HepG2 (cell line): ENCODE data around the gene TUBB. TPM values are rescaled to one million over a fixed set of nuclear protein-coding genes. Genes with fewer than 3 reads are reported as not detected.

ENCODE experiments used
- ARID2 ChIP-seq: sonication (generic); formaldehyde crosslinking; IDR thresholded peaks from 2 replicates; pipeline ENCODE4 v1.8.1; 2022; ENCODE audit warnings: mild to moderate bottlenecking, missing genetic modification reagents, borderline replicate concordance
- CEBPB ChIP-seq: IDR thresholded peaks from 2 replicates; pipeline ENCODE4 v1.6.1; 2011; ENCODE audit warnings: low read depth, low read length, improper control_type of control experiment, borderline replicate concordance
- HMG20B ChIP-seq: conservative IDR thresholded peaks from 2 replicates; pipeline ENCODE4 v1.6.1; 2016; ENCODE audit warnings: missing genetic modification reagents, missing compliant biosample characterization
- MTF1 ChIP-seq: sonication (generic); formaldehyde crosslinking; IDR thresholded peaks from 2 replicates; pipeline ENCODE4 v1.5.0; 2020; ENCODE audit warnings: missing genetic modification reagents
- MYNN ChIP-seq: sonication (generic); formaldehyde crosslinking; IDR thresholded peaks from 2 replicates; pipeline ENCODE4 v1.4.0; 2020; ENCODE audit warnings: mild to moderate bottlenecking, low read depth, missing genetic modification reagents
- NFIB ChIP-seq: sonication (generic); formaldehyde crosslinking; IDR thresholded peaks from 2 replicates; pipeline ENCODE4 v1.9.0; 2021; ENCODE audit warnings: missing genetic modification reagents, mild to moderate bottlenecking, borderline replicate concordance
- SRY ChIP-seq: sonication (generic); formaldehyde crosslinking; IDR thresholded peaks from 2 replicates; pipeline ENCODE4 v1.8.0; 2022; ENCODE audit warnings: mild to moderate bottlenecking, missing genetic modification reagents
- TCF7 ChIP-seq: sonication (generic); IDR thresholded peaks from 2 replicates; pipeline ENCODE4 v1.6.1; 2016; ENCODE audit warnings: antibody characterized with exemption, low read depth
- ZFAT ChIP-seq: sonication (generic); formaldehyde crosslinking; conservative IDR thresholded peaks from 2 replicates; pipeline ENCODE4 v1.8.1; 2023; ENCODE audit warnings: missing genetic modification reagents, inconsistent platforms
- ZFP90 ChIP-seq: sonication (generic); formaldehyde crosslinking; IDR thresholded peaks from 2 replicates; pipeline ENCODE4 v1.8.0; 2022; ENCODE audit warnings: missing genetic modification reagents, mild to moderate bottlenecking, inconsistent platforms, borderline replicate concordance
- ZNF138 ChIP-seq: sonication (generic); formaldehyde crosslinking; IDR thresholded peaks from 2 replicates; pipeline ENCODE4 v1.5.0; 2020; ENCODE audit warnings: mild to moderate bottlenecking, low read depth, missing genetic modification reagents
- ZNF256 ChIP-seq: sonication (generic); formaldehyde crosslinking; conservative IDR thresholded peaks from 2 replicates; pipeline ENCODE4 v1.4.0; 2020; ENCODE audit warnings: missing genetic modification reagents
- ZNF331 ChIP-seq: sonication (generic); formaldehyde crosslinking; IDR thresholded peaks from 2 replicates; pipeline ENCODE4 v1.4.0; 2020; ENCODE audit warnings: missing genetic modification reagents
- ZNF496 ChIP-seq: sonication (generic); formaldehyde crosslinking; IDR thresholded peaks from 2 replicates; pipeline ENCODE4 v1.8.1; 2023; ENCODE audit warnings: mild to moderate bottlenecking, moderate library complexity, missing genetic modification reagents; ENCODE audit not compliant: insufficient replicate concordance
- ZNF768 ChIP-seq: sonication (generic); formaldehyde crosslinking; IDR thresholded peaks from 2 replicates; pipeline ENCODE4 v1.4.0; 2020; ENCODE audit warnings: missing genetic modification reagents
- polyA plus RNA-seq, 8 experiments: library from polyadenylated mRNA; depleted of rRNA in 3 of 8; stranded (reverse) in 7 of 8; unstranded in 1 of 8; fragments of >200 nt; fragmentation: Illumina TruSeq in 4 of 8; extraction: Trizol in 4 of 8; gene quantifications; 2 replicates each; pipeline versions ENCODE4 v1.2.1 to v1.2.3, GENCODE V29; 2011 to 2016; ENCODE audit warnings: low read depth in 4 of 8, missing spikeins in 1 of 8, mixed read lengths in 1 of 8; ENCODE audit not compliant: insufficient read depth in 1 of 8
- total RNA-seq, 5 experiments: library from RNA; depleted of rRNA; stranded (reverse); fragments of >200 nt; fragmentation: Illumina TruSeq; extraction: Trizol; gene quantifications; 2 replicates each; pipeline ENCODE4 v1.2.3, GENCODE V29; 2016; ENCODE audit warnings: low read depth in 1 of 5
- TF ChIP-seq, protein P1 (sequence below): sonication (generic); formaldehyde crosslinking; IDR thresholded peaks from 2 replicates; pipeline ENCODE4 v1.8.1; 2023; ENCODE audit warnings: mild to moderate bottlenecking, inconsistent platforms, moderate library complexity, missing genetic modification reagents, borderline replicate concordance
- TF ChIP-seq, protein P2 (sequence below): sonication (generic); formaldehyde crosslinking; IDR thresholded peaks from 2 replicates; pipeline ENCODE4 v1.5.1; 2020; ENCODE audit warnings: missing genetic modification reagents, mild to moderate bottlenecking, borderline replicate concordance
- TF ChIP-seq, protein P3 (sequence below): sonication (generic); formaldehyde crosslinking; IDR thresholded peaks from 2 replicates; pipeline ENCODE4 v1.8.0; 2022; ENCODE audit warnings: missing genetic modification reagents, low read depth, mild to moderate bottlenecking, borderline replicate concordance
- TF ChIP-seq, protein P4 (sequence below): sonication (generic); formaldehyde crosslinking; IDR thresholded peaks from 2 replicates; pipeline ENCODE4 v1.8.1; 2022; ENCODE audit warnings: mild to moderate bottlenecking, missing genetic modification reagents
- TF ChIP-seq, protein P5 (sequence below): sonication (generic); formaldehyde crosslinking; IDR thresholded peaks from 2 replicates; pipeline ENCODE4 v1.8.0; 2022; ENCODE audit warnings: missing genetic modification reagents, mild to moderate bottlenecking, inconsistent platforms, borderline replicate concordance
- TF ChIP-seq, protein P6 (sequence below): sonication (generic); formaldehyde crosslinking; IDR thresholded peaks from 2 replicates; pipeline ENCODE4 v1.8.0; 2022; ENCODE audit warnings: mild to moderate bottlenecking, missing genetic modification reagents, moderate library complexity

TUBB gene
- total and polyA plus RNA-seq, 2 of the 13 experiments (the other 11 are each of a cell fraction or from before 2014, with no cell fraction given): 911 to 1,163 TPM

DNA sequence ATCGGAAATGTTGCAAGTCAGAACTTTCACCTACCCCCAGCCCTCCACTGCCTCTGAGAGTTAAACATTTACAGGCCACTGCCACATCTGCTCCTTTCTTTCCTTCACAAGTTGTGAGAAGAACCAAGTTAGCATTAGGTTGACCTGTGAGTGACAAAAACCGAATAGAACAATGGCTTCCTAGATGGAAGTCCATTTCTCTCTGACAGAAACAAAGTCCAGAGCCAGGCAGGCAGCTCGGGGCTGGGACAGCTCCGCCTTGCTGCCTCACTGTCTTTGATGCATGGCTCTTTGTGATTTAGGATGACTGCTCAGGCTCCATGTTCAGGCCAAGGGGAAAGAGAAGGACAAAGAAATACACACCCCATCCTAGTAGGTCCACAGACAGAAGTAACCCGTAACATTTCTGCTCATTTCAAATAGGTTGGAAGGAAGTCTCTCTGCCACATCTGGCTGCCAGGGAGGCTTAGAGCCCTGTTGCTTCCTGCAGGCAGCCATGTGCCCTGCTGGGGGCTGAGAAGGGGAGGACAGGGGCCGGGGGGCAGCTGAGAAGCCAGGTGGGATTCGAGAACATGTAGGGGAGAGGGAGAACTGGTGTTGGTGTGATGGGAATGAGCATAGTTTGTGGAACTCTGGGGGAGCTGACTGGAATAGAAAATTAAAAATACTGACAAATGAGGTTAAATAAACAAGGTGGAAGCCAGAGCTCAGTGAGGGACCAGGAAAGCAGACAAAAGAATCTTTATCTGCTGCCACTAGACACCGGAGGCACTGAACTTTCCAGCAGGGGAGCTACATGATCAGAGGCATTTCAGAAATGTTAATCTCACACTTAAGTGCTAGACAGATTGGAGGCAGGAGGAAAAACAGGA lies 43.7 kb downstream of the TUBB start (continued):
- no peak for TF ChIP-seq ZNF496 (CRISPR knock-in tag)
- peak; percentile 30; the same call in 1 of the 2 replicates for TF ChIP-seq ZFP90
- TF ChIP-seq ZNF138 (CRISPR knock-in tag): peak; percentile 75; the same call in 1 of the 2 replicates
- TF ChIP-seq, protein P1, sequence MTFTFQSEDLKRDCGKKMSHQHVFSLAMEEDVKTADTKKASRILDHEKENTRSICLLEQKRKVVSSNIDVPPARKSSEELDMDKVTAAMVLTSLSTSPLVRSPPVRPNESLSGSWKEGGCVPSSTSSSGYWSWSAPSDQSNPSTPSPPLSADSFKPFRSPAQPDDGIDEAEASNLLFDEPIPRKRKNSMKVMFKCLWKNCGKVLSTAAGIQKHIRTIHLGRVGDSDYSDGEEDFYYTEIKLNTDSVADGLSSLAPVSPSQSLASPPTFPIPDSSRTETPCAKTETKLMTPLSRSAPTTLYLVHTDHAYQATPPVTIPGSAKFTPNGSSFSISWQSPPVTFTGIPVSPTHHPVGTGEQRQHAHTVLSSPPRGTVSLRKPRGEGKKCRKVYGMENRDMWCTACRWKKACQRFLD: peak; percentile 72; the same call in 1 of the 2 replicates
- peak; percentile 57; the same call in 1 of the 2 replicates for TF ChIP-seq ZNF768 (CRISPR knock-in tag)
- TF ChIP-seq SRY: peak; percentile 76; the same call in 1 of the 2 replicates
- TF ChIP-seq ZFAT: no peak
- TF ChIP-seq, protein P2, sequence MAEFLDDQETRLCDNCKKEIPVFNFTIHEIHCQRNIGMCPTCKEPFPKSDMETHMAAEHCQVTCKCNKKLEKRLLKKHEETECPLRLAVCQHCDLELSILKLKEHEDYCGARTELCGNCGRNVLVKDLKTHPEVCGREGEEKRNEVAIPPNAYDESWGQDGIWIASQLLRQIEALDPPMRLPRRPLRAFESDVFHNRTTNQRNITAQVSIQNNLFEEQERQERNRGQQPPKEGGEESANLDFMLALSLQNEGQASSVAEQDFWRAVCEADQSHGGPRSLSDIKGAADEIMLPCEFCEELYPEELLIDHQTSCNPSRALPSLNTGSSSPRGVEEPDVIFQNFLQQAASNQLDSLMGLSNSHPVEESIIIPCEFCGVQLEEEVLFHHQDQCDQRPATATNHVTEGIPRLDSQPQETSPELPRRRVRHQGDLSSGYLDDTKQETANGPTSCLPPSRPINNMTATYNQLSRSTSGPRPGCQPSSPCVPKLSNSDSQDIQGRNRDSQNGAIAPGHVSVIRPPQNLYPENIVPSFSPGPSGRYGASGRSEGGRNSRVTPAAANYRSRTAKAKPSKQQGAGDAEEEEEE (CRISPR knock-in tag): no peak
- TF ChIP-seq ARID2: no peak
- TF ChIP-seq, protein P3, sequence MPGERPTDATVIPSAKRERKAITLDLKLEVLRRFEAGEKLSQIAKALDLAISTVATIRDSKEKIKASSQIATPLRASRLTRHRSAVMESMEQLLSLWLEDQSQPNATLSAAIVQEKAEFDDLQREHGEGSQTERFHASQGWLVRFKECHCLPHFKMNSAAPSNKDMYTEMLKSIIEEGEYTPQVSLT: no peak
- peak; percentile 83 for TF ChIP-seq TCF7
- peak; percentile 89 for TF ChIP-seq MYNN (CRISPR knock-in tag)
- TF ChIP-seq, protein P4, sequence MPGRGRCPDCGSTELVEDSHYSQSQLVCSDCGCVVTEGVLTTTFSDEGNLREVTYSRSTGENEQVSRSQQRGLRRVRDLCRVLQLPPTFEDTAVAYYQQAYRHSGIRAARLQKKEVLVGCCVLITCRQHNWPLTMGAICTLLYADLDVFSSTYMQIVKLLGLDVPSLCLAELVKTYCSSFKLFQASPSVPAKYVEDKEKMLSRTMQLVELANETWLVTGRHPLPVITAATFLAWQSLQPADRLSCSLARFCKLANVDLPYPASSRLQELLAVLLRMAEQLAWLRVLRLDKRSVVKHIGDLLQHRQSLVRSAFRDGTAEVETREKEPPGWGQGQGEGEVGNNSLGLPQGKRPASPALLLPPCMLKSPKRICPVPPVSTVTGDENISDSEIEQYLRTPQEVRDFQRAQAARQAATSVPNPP: peak; percentile 8; the same call in 1 of the 2 replicates
- peak; percentile 87 for TF ChIP-seq HMG20B
- TF ChIP-seq, protein P5, sequence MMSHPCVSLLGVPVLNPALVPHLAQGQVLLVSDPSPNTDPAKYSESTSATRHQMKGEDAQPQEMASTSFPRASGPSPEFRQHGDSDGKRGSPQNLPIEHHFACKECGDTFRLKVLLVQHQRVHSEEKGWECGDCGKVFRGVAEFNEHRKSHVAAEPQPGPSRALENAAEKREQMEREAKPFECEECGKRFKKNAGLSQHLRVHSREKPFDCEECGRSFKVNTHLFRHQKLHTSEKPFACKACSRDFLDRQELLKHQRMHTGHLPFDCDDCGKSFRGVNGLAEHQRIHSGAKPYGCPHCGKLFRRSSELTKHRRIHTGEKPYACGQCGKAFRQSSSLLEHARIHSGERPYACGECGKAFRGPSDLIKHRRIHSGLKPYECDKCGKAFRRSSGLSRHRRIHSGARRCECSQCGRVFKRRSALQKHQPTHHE: peak; percentile 35; the same call in 1 of the 2 replicates
- TF ChIP-seq ZNF331 (CRISPR knock-in tag): peak; percentile 83; the same call in 1 of the 2 replicates
- peak; percentile 89 for TF ChIP-seq CEBPB
- no peak for TF ChIP-seq NFIB (CRISPR knock-in tag)
- TF ChIP-seq MTF1 (CRISPR knock-in tag): no peak
- TF ChIP-seq ZNF256 (CRISPR knock-in tag): no peak
- TF ChIP-seq, protein P6, sequence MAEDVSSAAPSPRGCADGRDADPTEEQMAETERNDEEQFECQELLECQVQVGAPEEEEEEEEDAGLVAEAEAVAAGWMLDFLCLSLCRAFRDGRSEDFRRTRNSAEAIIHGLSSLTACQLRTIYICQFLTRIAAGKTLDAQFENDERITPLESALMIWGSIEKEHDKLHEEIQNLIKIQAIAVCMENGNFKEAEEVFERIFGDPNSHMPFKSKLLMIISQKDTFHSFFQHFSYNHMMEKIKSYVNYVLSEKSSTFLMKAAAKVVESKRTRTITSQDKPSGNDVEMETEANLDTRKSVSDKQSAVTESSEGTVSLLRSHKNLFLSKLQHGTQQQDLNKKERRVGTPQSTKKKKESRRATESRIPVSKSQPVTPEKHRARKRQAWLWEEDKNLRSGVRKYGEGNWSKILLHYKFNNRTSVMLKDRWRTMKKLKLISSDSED (CRISPR knock-in tag): no peak
